Caco-2 (cell line): ENCODE results near the gene MSN. TPM values are rescaled to one million over a fixed set of nuclear protein-coding genes. Genes with fewer than 3 reads are reported as not detected.

Experiments
- BruUV-seq: library from RNA; stranded (reverse); fragments of 400-500 nt; replicated peaks from 2 replicates; lab custom pipeline; 2021; lab: Mats Ljungman, UMichigan
- CTCF ChIA-PET: fragments of 300-600 bp; sonication (Branson Sonifier 250); formaldehyde crosslinking; loops from one replicate; lab custom pipeline; 2022; ENCODE audit warnings: antibody characterized with exemption; lab: Charles Lee
- POLR2A ChIA-PET: fragments of 300-600 bp; sonication (Branson Sonifier 250); formaldehyde crosslinking; loops from one replicate; lab custom pipeline; 2022; ENCODE audit warnings: antibody characterized with exemption; lab: Charles Lee
- DNase-seq, 2 experiments: peaks; one replicate each; pipeline versions ENCODE4 v3.0.0 to v3.0.0-alpha.2; 2020 to 2022
- H3K27me3 ChIP-seq: replicated peaks from 2 replicates; pipeline ENCODE4 v1.6.0; 2011; ENCODE audit warnings: low read length; ENCODE audit not compliant: control insufficient read depth, insufficient read depth
- H3K36me3 ChIP-seq: 2 replicates; pipeline ENCODE4 v1.5.1; 2011; ENCODE audit warnings: low read length; ENCODE audit not compliant: control insufficient read depth, insufficient read depth
- H3K4me1 ChIP-seq: fragments of 250-450 bp; sonication (Bioruptor Pico); 2 replicates; pipeline ENCODE4 v1.5.1; 2020; ENCODE audit warnings: mild to moderate bottlenecking
- H3K4me3 ChIP-seq: 2 replicates; pipeline ENCODE4 v1.5.1; 2011; ENCODE audit warnings: low read depth, mild to moderate bottlenecking, control low read depth, low read length
- H3K9me3 ChIP-seq: fragments of 250-450 bp; sonication (Bioruptor Pico); 2 replicates; pipeline ENCODE4 v1.5.1; 2020; ENCODE audit warnings: mild to moderate bottlenecking, moderate library complexity
- H3K27ac Mint-ChIP-seq: one replicate; pipeline ENCODE4 v1.8.0; 2022; ENCODE audit warnings: mixed read lengths; ENCODE audit not compliant: unreplicated experiment
- H3K27me3 Mint-ChIP-seq: one replicate; pipeline ENCODE4 v1.8.0; 2022; ENCODE audit warnings: mixed read lengths; ENCODE audit not compliant: insufficient read depth, unreplicated experiment
- H3K36me3 Mint-ChIP-seq: one replicate; pipeline ENCODE4 v1.8.0; 2022; ENCODE audit warnings: mild to moderate bottlenecking, mixed read lengths; ENCODE audit not compliant: insufficient read depth, unreplicated experiment
- H3K4me1 Mint-ChIP-seq: one replicate; pipeline ENCODE4 v1.8.0; 2022; ENCODE audit warnings: low read depth, mixed read lengths; ENCODE audit not compliant: unreplicated experiment
- H3K4me3 Mint-ChIP-seq: one replicate; pipeline ENCODE4 v1.8.0; 2022; ENCODE audit warnings: mild to moderate bottlenecking, moderate library complexity, mixed read lengths; ENCODE audit not compliant: unreplicated experiment
- H3K9me3 Mint-ChIP-seq: one replicate; pipeline ENCODE4 v1.8.0; 2022; ENCODE audit warnings: mixed read lengths; ENCODE audit not compliant: unreplicated experiment
- intact Hi-C: fragments of 100-400 bp; cut with micrococcal nuclease; formaldehyde crosslinking; loops from one replicate; pipeline ENCODE4 v1.10.0; 2022; ENCODE audit not compliant: unreplicated experiment
- total RNA-seq: library from RNA; stranded (reverse); gene quantifications from 2 replicates; pipeline ENCODE4 v1.2.3, GENCODE V29; 2022
- TF ChIP-seq, protein P1 (sequence below), 2 experiments: fragments of 200-600 bp in 1 of 2; IDR thresholded peaks; 1 replicate in 1 of 2; 2 replicates in 1 of 2; pipeline versions ENCODE4 v1.5.1 to v1.8.0; 2011 to 2022; ENCODE audit warnings: antibody characterized with exemption in 1 of 2, control low read depth in 1 of 2, inconsistent platforms in 1 of 2, low read depth in 1 of 2, low read length in 1 of 2, mild to moderate bottlenecking in 1 of 2, moderate library complexity in 1 of 2; ENCODE audit not compliant: insufficient read depth in 1 of 2, severe bottlenecking in 1 of 2, unreplicated experiment in 1 of 2

Gene MSN
- total RNA-seq, 1 experiment from 2014 or later = 0.07 TPM

DNA sequence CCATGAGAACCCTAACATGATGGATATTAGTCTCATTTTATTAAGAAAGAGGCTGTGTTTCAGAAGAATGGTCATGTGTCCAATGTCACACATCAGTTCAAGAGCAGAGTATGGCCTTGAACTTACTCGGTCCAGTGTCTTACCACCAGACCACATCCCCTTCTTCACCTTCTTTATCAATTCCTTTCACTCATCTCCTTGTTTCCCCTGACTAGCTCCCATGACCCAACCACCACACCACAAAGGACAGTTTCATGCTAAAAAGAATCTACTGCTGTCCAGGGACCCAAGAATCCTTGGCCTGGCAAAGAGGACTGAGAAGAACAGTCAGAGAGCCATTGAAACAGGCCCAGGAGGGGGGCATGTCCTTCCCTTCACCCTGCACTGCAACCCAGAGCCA is 33.6 kb upstream of the MSN start:
- Mint-ChIP-seq H3K27ac (no peak overlapping the region), H3K27me3 (no peaks in the 10 kb centered on the region)
- DNase-seq = no peak

DNA sequence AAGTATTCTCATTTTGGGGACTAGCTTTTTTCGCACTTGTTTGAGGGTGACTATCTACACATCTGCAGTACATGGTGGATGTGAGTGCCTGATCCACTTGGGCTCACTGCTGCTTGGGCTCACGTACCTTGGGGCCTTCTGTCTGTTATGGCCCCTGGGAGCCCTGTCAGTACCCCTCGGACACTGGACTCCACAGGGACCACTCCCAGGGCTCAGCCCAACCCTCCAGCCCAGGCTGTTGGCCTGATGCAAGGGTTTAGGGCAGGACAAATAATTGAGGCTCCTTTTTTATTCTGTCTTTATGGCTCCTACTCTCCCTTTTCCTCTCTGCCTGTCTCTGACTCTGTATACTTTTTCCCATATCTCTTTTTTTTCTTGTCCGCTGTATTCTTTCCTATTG is 32.7 kb upstream of the MSN start:
- no TSS peak for BruUV-seq
- H3K27me3 ChIP-seq = no peaks in the 10 kb centered on the region
- Mint-ChIP-seq H3K4me3 (no peak overlapping the region), H3K4me1 (no peaks in the 10 kb centered on the region), H3K9me3 (peaks cover 6% of the 10 kb centered on the region), H3K27me3 (no peaks in the 10 kb centered on the region), H3K27ac (no peak overlapping the region), H3K36me3 (no peaks in the 10 kb centered on the region)
- ChIA-PET POLR2A (no interaction called here), CTCF (no interaction called here)
- no peak overlapping the region for H3K4me3 ChIP-seq
- no peaks in the 10 kb centered on the region for H3K4me1 ChIP-seq
- intact Hi-C loops = no loop called here
- no peak for DNase-seq
- H3K9me3 ChIP-seq = no peaks in the 10 kb centered on the region
- no peaks in the 10 kb centered on the region for H3K36me3 ChIP-seq
- TF ChIP-seq, protein P1, sequence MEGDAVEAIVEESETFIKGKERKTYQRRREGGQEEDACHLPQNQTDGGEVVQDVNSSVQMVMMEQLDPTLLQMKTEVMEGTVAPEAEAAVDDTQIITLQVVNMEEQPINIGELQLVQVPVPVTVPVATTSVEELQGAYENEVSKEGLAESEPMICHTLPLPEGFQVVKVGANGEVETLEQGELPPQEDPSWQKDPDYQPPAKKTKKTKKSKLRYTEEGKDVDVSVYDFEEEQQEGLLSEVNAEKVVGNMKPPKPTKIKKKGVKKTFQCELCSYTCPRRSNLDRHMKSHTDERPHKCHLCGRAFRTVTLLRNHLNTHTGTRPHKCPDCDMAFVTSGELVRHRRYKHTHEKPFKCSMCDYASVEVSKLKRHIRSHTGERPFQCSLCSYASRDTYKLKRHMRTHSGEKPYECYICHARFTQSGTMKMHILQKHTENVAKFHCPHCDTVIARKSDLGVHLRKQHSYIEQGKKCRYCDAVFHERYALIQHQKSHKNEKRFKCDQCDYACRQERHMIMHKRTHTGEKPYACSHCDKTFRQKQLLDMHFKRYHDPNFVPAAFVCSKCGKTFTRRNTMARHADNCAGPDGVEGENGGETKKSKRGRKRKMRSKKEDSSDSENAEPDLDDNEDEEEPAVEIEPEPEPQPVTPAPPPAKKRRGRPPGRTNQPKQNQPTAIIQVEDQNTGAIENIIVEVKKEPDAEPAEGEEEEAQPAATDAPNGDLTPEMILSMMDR (IDR thresholded peaks at IDR 0.05; ENCODE audit: insufficient read depth in 1 of 2, low read depth in 1 of 2, low read length in 1 of 2, severe bottlenecking in 1 of 2, unreplicated experiment in 1 of 2) = no peak

More for the DNA sequence above, 33.6 kb upstream of the MSN start:
- H3K9me3 ChIP-seq = no peaks in the 10 kb centered on the region
- intact Hi-C loops = no loop called here
- no peaks in the 10 kb centered on the region for H3K36me3 Mint-ChIP-seq
- H3K4me1 ChIP-seq = no peaks in the 10 kb centered on the region
- H3K4me1 Mint-ChIP-seq = no peaks in the 10 kb centered on the region
- H3K36me3 ChIP-seq = no peaks in the 10 kb centered on the region
- H3K27me3 ChIP-seq = no peaks in the 10 kb centered on the region
- peaks cover 6% of the 10 kb centered on the region for H3K9me3 Mint-ChIP-seq
- TF ChIP-seq, protein P1 (IDR thresholded peaks at IDR 0.05; ENCODE audit: insufficient read depth in 1 of 2, low read depth in 1 of 2, low read length in 1 of 2, severe bottlenecking in 1 of 2, unreplicated experiment in 1 of 2) = no peak
- POLR2A ChIA-PET = no interaction called here
- BruUV-seq = no TSS peak
- no peak overlapping the region for H3K4me3 Mint-ChIP-seq
- CTCF ChIA-PET = no interaction called here
- no peak overlapping the region for H3K4me3 ChIP-seq

DNA sequence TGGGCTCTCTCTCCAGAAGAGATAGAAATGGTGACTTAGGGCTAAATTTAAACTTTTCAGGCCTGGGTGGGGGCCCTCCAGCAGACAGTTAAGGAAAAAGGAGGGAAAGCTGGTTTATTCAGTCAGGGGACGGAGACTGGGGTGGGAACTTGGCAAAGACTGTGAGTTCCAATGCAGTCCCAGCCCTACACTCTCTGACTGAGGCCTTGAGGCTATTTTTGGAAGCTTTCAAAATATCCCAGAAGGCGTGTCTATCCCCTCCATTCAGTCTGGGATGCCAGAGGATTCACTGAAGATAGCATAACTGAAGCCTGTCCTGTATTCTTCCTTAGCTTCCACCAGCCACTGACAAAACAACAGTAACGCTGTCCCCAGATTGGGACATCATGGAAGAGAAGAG is 32.1 kb upstream of the MSN start:
- H3K4me1 ChIP-seq = no peaks in the 10 kb centered on the region
- CTCF ChIA-PET = no interaction called here
- Mint-ChIP-seq H3K9me3 (peaks cover 6% of the 10 kb centered on the region), H3K27me3 (no peaks in the 10 kb centered on the region), H3K27ac (no peak overlapping the region), H3K4me1 (no peaks in the 10 kb centered on the region), H3K36me3 (no peaks in the 10 kb centered on the region), H3K4me3 (no peak overlapping the region)
- no peaks in the 10 kb centered on the region for H3K9me3 ChIP-seq
- intact Hi-C loops = no loop called here
- H3K36me3 ChIP-seq = no peaks in the 10 kb centered on the region
- H3K27me3 ChIP-seq = no peaks in the 10 kb centered on the region
- POLR2A ChIA-PET = no interaction called here
- H3K4me3 ChIP-seq = no peak overlapping the region
- no TSS peak for BruUV-seq
- TF ChIP-seq, protein P1 (IDR thresholded peaks at IDR 0.05; ENCODE audit: insufficient read depth in 1 of 2, low read depth in 1 of 2, low read length in 1 of 2, severe bottlenecking in 1 of 2, unreplicated experiment in 1 of 2) = no peak
- no peak for DNase-seq
